Effector memory CD4-positive, alpha-beta T cell (primary cell): Measurements from ENCODE around the gene AZIN2.
"Not testable (repeated sequence)": the region's sequence is repeated elsewhere in the genome, so short reads cannot be mapped to it uniquely, and the experiment has no call there.

Experiments used
- DNase-seq, 3 donors: peaks; one replicate each; pipeline ENCODE4 v3.0.0-alpha.2; 2020
- H3K27ac ChIP-seq: 2 replicates; pipeline ENCODE4 v1.7.0; 2013; ENCODE audit warnings: mild to moderate bottlenecking, low read length, moderate library complexity; ENCODE audit not compliant: insufficient read depth, poor library complexity, severe bottlenecking
- H3K27me3 ChIP-seq: replicated peaks from 2 replicates; pipeline ENCODE4 v1.7.0; 2013; ENCODE audit warnings: mild to moderate bottlenecking, low read length; ENCODE audit not compliant: insufficient read depth, control insufficient read depth, poor library complexity, severe bottlenecking
- H3K36me3 ChIP-seq: 2 replicates; pipeline ENCODE4 v1.7.0; 2013; ENCODE audit warnings: mild to moderate bottlenecking, low read length, moderate library complexity; ENCODE audit not compliant: control insufficient read depth, insufficient read depth
- H3K4me1 ChIP-seq: 2 replicates; pipeline ENCODE4 v1.7.0; 2013; ENCODE audit warnings: low read length, mild to moderate bottlenecking; ENCODE audit not compliant: control insufficient read depth, insufficient read depth, poor library complexity, severe bottlenecking
- H3K4me3 ChIP-seq: 2 replicates; pipeline ENCODE4 v1.7.0; 2013; ENCODE audit warnings: low read length, low read depth, mild to moderate bottlenecking; ENCODE audit not compliant: insufficient read depth, poor library complexity, severe bottlenecking
- H3K9me3 ChIP-seq: 2 replicates; pipeline ENCODE4 v1.7.0; 2013; ENCODE audit warnings: mild to moderate bottlenecking, low read length, moderate library complexity; ENCODE audit not compliant: control insufficient read depth

AZIN2 gene

DNA sequence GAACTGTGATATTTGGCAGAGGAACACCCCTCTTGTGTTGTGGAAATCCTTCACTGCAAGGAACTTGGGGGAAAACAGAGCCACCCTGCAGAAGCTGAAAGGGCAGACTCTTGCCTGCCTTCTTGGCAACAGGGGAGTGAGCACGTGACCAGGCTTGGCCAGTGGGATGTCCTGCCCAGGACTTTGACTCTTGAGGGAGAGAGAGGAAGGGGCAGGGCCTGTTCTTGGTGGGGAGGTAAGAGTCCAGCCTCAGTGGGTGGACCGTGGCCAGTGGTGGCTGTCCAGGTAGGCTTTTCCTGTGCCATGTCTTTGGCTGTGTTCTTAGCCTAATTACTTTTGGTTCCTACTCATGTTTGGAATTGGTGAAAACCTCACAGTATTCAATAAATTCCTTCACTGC, 35.7 kb upstream of the AZIN2 start:
- no peaks in the 10 kb centered on the region for H3K27me3 ChIP-seq
- no peaks in the 10 kb centered on the region for H3K9me3 ChIP-seq
- H3K36me3 ChIP-seq = no peaks in the 10 kb centered on the region
- no peak overlapping the region for H3K4me3 ChIP-seq
- no peak overlapping the region for H3K27ac ChIP-seq
- peaks cover 6% of the 10 kb centered on the region for H3K4me1 ChIP-seq
- no peak for DNase-seq

- DNase-seq = peak in 1 of 3 donors; percentile 7
These were observed 35.1 kb upstream of the AZIN2 start for GRCh38 chr1:33045814-33046213.

GRCh38 chr1:33046234-33046633, 34.7 kb upstream of the AZIN2 start:
- not testable (repeated sequence) for H3K9me3 ChIP-seq, H3K27ac ChIP-seq, DNase-seq, H3K4me1 ChIP-seq, H3K27me3 ChIP-seq, H3K36me3 ChIP-seq, H3K4me3 ChIP-seq

More at GRCh38 chr1:33045814-33046213, 35.1 kb upstream of the AZIN2 start:
- Histone ChIP-seq H3K27me3 (no peaks in the 10 kb centered on the region), H3K36me3 (no peaks in the 10 kb centered on the region), H3K4me1 (peaks cover 6% of the 10 kb centered on the region), H3K4me3 (no peak overlapping the region), H3K9me3 (no peaks in the 10 kb centered on the region), H3K27ac (no peak overlapping the region)

- Histone ChIP-seq H3K9me3 (no peaks in the 10 kb centered on the region), H3K4me3 (no peak overlapping the region), H3K27ac (no peak overlapping the region), H3K36me3 (no peaks in the 10 kb centered on the region), H3K27me3 (no peaks in the 10 kb centered on the region), H3K4me1 (peaks cover 6% of the 10 kb centered on the region)
- DNase-seq = no peak
These were observed 33.7 kb upstream of the AZIN2 start for GRCh38 chr1:33047290-33047689.

DNA sequence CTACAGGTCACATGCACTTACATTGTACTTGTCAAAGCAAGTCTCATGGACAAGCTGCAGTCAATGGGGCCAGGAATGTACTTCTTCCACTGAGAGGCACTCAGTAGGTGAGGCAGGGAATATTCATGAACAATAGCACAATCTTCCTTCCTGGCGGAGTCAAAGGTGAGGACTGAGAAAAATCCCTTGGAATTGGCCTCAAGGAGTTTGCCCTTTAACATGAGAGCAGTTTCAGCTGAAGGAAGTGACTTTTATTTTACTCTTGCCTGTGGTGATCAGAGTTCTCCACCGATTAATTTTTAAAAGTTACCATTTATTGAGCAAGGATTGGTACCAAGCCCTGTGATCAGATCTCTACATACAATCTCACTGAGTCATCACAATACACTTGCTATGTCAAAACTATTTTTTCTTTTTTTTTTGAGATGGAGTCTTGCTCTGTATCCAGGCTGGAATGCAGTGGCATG, 33.1 kb upstream of the AZIN2 start:
- Histone ChIP-seq H3K4me1 (peaks cover 6% of the 10 kb centered on the region), H3K4me3 (no peak overlapping the region), H3K36me3 (no peaks in the 10 kb centered on the region), H3K27ac (no peak overlapping the region), H3K27me3 (no peaks in the 10 kb centered on the region), H3K9me3 (no peaks in the 10 kb centered on the region)
- no peak for DNase-seq

DNA sequence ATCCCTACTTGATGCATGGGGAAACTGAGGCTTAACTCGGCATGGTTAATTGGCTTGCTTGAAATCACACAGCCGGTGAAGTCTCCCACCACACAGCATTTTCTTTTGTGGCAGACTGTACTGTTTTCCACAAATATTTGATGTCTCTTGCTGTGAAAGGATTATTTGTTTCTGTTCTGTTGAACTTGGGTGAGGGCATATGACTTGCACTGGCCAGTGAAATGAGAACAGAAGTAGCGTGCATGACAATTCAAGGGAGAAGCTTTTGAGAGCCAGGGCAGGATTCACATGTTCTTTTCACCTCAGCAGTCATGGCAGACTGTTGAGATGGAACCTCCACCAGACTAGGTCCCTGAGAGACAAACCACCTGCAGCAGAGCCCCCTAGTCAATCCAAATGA, 32.5 kb upstream of the AZIN2 start:
- Histone ChIP-seq H3K27ac (no peak overlapping the region), H3K9me3 (no peaks in the 10 kb centered on the region), H3K27me3 (no peaks in the 10 kb centered on the region), H3K4me3 (no peak overlapping the region), H3K4me1 (peaks cover 6% of the 10 kb centered on the region), H3K36me3 (no peaks in the 10 kb centered on the region)
- no peak for DNase-seq

GRCh38 chr1:33049371-33049770, 31.6 kb upstream of the AZIN2 start:
- H3K27me3 ChIP-seq = no peaks in the 10 kb centered on the region
- H3K36me3 ChIP-seq = no peaks in the 10 kb centered on the region
- H3K9me3 ChIP-seq = no peaks in the 10 kb centered on the region
- no peak overlapping the region for H3K4me3 ChIP-seq
- DNase-seq = no peak
- H3K27ac ChIP-seq = no peak overlapping the region
- H3K4me1 ChIP-seq = peaks cover 6% of the 10 kb centered on the region

GRCh38 chr1:33050221-33051076, 30.5 kb upstream of the AZIN2 start:
- Histone ChIP-seq H3K27me3 (no peaks in the 10 kb centered on the region), H3K9me3 (no peaks in the 10 kb centered on the region), H3K4me3 (no peak overlapping the region), H3K27ac (no peak overlapping the region), H3K4me1 (peaks cover 6% of the 10 kb centered on the region), H3K36me3 (no peaks in the 10 kb centered on the region)
- no peak for DNase-seq

- no peak overlapping the region for H3K27ac ChIP-seq
These were observed 25.5 kb upstream of the AZIN2 start for GRCh38 chr1:33055210-33056008.

DNA sequence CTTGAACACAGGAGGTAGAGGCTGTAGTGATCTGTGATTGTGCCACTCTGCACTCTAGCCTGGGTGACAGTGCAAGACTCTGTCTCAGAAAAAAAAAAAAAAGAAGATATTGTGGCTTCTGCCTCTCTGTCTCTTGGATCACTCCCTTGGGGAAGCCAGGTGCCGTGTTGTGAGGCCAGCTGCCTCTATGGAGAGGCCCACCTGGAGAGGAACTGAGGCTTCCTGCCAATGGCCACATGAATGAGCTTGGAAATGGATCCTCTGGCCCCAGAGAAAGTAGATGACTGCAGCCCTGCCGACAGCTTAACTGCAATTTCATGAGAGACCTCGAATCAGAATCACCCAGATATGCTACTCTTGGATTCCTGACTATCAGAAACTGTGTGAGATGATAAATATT, 24.5 kb upstream of the AZIN2 start:
- no peak overlapping the region for H3K4me3 ChIP-seq
- H3K36me3 ChIP-seq = no peaks in the 10 kb centered on the region
- no peak for DNase-seq
- H3K27ac ChIP-seq = no peak overlapping the region
- no peaks in the 10 kb centered on the region for H3K9me3 ChIP-seq
- no peaks in the 10 kb centered on the region for H3K27me3 ChIP-seq
- H3K4me1 ChIP-seq = no peaks in the 10 kb centered on the region

More at GRCh38 chr1:33055210-33056008, 25.5 kb upstream of the AZIN2 start:
- Histone ChIP-seq H3K4me3 (no peak overlapping the region), H3K9me3 (no peaks in the 10 kb centered on the region), H3K36me3 (no peaks in the 10 kb centered on the region), H3K27me3 (no peaks in the 10 kb centered on the region), H3K4me1 (no peaks in the 10 kb centered on the region)
- DNase-seq = no peak
